H1 (cell line): ENCODE results near the gene GNB3. TPM values are rescaled to one million over a fixed set of nuclear protein-coding genes. Genes with fewer than 3 reads are reported as not detected.
A peak's percentile ranks its signal among the peaks of the same experiment; 100 is the strongest.

ENCODE experiments used
- CTCF ChIA-PET: fragments of 300-600 bp; sonication (Branson Sonifier 250); formaldehyde crosslinking; loops from one replicate; lab custom pipeline; 2021; ENCODE audit not compliant: partially characterized antibody; lab: Charles Lee
- POLR2A ChIA-PET: fragments of 300-600 bp; sonication (Branson Sonifier 250); formaldehyde crosslinking; loops from one replicate; lab custom pipeline; 2021; ENCODE audit warnings: inconsistent platforms; ENCODE audit not compliant: partially characterized antibody; lab: Charles Lee
- DNase-seq, 2 experiments: peaks; one replicate each; pipeline versions ENCODE4 v3.0.0 to v3.0.0-alpha.2; 2010 to 2022; ENCODE audit warnings: low spot score in 2 of 2, low read depth in 1 of 2, mixed read lengths in 1 of 2
- FAIRE-seq: peaks from 2 replicates; lab custom pipeline; 2011; peaks lifted over from hg19 to GRCh38; lab: Jason Lieb, UNC
- H2AFZ ChIP-seq: 2 replicates; pipeline ENCODE4 v1.8.1; 2012; ENCODE audit warnings: low read length, inconsistent platforms
- H2AK5ac ChIP-seq: 2 replicates; pipeline ENCODE4 v1.6.1; 2013; ENCODE audit warnings: low read depth, low read length
- H2BK120ac ChIP-seq: replicated peaks from 2 replicates; pipeline ENCODE3; 2013; ENCODE audit warnings: low read depth, low read length, inconsistent platforms
- H2BK12ac ChIP-seq: 2 replicates; pipeline ENCODE4 v1.6.1; 2013; ENCODE audit warnings: low read depth, low read length
- H2BK15ac ChIP-seq: 2 replicates; pipeline ENCODE4 v1.6.1; 2013; ENCODE audit warnings: low read length
- H2BK20ac ChIP-seq: 2 replicates; pipeline ENCODE4 v1.6.1; 2013; ENCODE audit warnings: low read length
- H2BK5ac ChIP-seq: 2 replicates; pipeline ENCODE4 v1.6.1; 2013; ENCODE audit warnings: low read depth, low read length
- H3K14ac ChIP-seq: 2 replicates; pipeline ENCODE4 v1.6.1; 2013; ENCODE audit warnings: inconsistent platforms; ENCODE audit not compliant: insufficient read length
- H3K18ac ChIP-seq: 2 replicates; pipeline ENCODE4 v1.6.1; 2013; ENCODE audit warnings: low read length; ENCODE audit errors: extremely low read depth
- H3K23ac ChIP-seq: 2 replicates; pipeline ENCODE4 v1.6.1; 2013; ENCODE audit warnings: inconsistent platforms; ENCODE audit not compliant: insufficient read length
- H3K23me2 ChIP-seq: 2 replicates; pipeline ENCODE4 v1.6.1; 2013; ENCODE audit warnings: low read depth, low read length
- H3K27ac ChIP-seq: 2 replicates; pipeline ENCODE4 v1.6.1; 2011; ENCODE audit warnings: low read depth, low read length, inconsistent platforms
- H3K27me3 ChIP-seq, 4 experiments: replicated peaks in 1 of 4; 1 replicate in 1 of 4; 2 replicates in 3 of 4; pipeline versions ENCODE4 v1.6.1 to v1.8.1; 2011 to 2013; ENCODE audit warnings: low read length in 3 of 4, mild to moderate bottlenecking in 3 of 4, inconsistent platforms in 2 of 4, mixed read lengths in 2 of 4, moderate library complexity in 1 of 4; ENCODE audit not compliant: control insufficient read depth in 3 of 4, insufficient read depth in 3 of 4; ENCODE audit errors: extremely low read depth in 1 of 4
- H3K36me3 ChIP-seq, 4 experiments: 2 replicates each; pipeline versions ENCODE4 v1.6.1 to v1.8.1; 2011 to 2013; ENCODE audit warnings: mild to moderate bottlenecking in 4 of 4, low read length in 3 of 4, moderate library complexity in 2 of 4, control low read depth in 1 of 4, inconsistent platforms in 1 of 4; ENCODE audit not compliant: insufficient read depth in 4 of 4, control insufficient read depth in 2 of 4
- H3K4ac ChIP-seq: replicated peaks from 2 replicates; pipeline ENCODE3; 2013; ENCODE audit warnings: low read length, low read depth, mixed read lengths, inconsistent platforms; ENCODE audit not compliant: insufficient read length
- H3K4me1 ChIP-seq, 4 experiments: replicated peaks in 1 of 4; 1 replicate in 1 of 4; 2 replicates in 3 of 4; pipeline versions ENCODE4 v1.6.1 to v1.8.1; 2011 to 2013; ENCODE audit warnings: low read length in 3 of 4, inconsistent platforms in 2 of 4, mixed read lengths in 1 of 4; ENCODE audit not compliant: insufficient read depth in 4 of 4, control insufficient read depth in 3 of 4
- H3K4me2 ChIP-seq, 2 experiments: 2 replicates each; pipeline versions ENCODE4 v1.6.1 to v1.8.1; 2011 to 2013; ENCODE audit warnings: low read depth in 2 of 2, low read length in 2 of 2, control low read depth in 1 of 2, inconsistent platforms in 1 of 2, mild to moderate bottlenecking in 1 of 2; ENCODE audit not compliant: insufficient read depth in 1 of 2
- H3K4me3 ChIP-seq, 4 experiments: fragments of 200-600, 300-600 bp in 1 of 4; sonication (generic), shearing (Covaris generic), sonication (Bioruptor Twin) in 1 of 4; 2 replicates each; pipeline versions ENCODE4 v1.5.1 to v1.8.1; 2011 to 2016; ENCODE audit warnings: low read length in 4 of 4, low read depth in 3 of 4, control low read depth in 2 of 4, inconsistent platforms in 2 of 4, mild to moderate bottlenecking in 2 of 4, mixed read lengths in 1 of 4, moderate library complexity in 1 of 4; ENCODE audit not compliant: insufficient read depth in 2 of 4; ENCODE audit errors: extremely low read depth in 1 of 4
- H3K56ac ChIP-seq: replicated peaks from 2 replicates; pipeline ENCODE3; 2013; ENCODE audit warnings: low read depth, mild to moderate bottlenecking, mixed read lengths, low read length, inconsistent platforms; ENCODE audit not compliant: insufficient read length
- H3K79me1 ChIP-seq: 2 replicates; pipeline ENCODE4 v1.6.1; 2013; ENCODE audit warnings: low read depth, low read length, control low read depth
- H3K79me2 ChIP-seq, 2 experiments: 2 replicates each; pipeline versions ENCODE4 v1.6.1 to v1.8.1; 2012 to 2013; ENCODE audit warnings: low read length in 2 of 2, mild to moderate bottlenecking in 2 of 2, inconsistent platforms in 1 of 2; ENCODE audit not compliant: insufficient read depth in 2 of 2, control insufficient read depth in 1 of 2
- H3K9ac ChIP-seq, 4 experiments: replicated peaks in 1 of 4; 1 replicate in 1 of 4; 2 replicates in 3 of 4; pipeline versions ENCODE4 v1.6.1 to v1.8.1; 2011 to 2013; ENCODE audit warnings: low read depth in 3 of 4, low read length in 3 of 4, control low read depth in 2 of 4, mild to moderate bottlenecking in 2 of 4, moderate library complexity in 2 of 4, inconsistent platforms in 1 of 4; ENCODE audit errors: extremely low read depth in 1 of 4
- H3K9me3 ChIP-seq, 2 experiments: 2 replicates each; pipeline versions ENCODE4 v1.6.1 to v1.8.1; 2012 to 2013; ENCODE audit warnings: mild to moderate bottlenecking in 2 of 2, moderate library complexity in 2 of 2, control low read depth in 1 of 2, inconsistent platforms in 1 of 2, low read depth in 1 of 2, low read length in 1 of 2, mixed read lengths in 1 of 2; ENCODE audit not compliant: insufficient read depth in 2 of 2
- H4K20me1 ChIP-seq, 2 experiments: replicated peaks in 1 of 2; 2 replicates each; pipeline versions ENCODE3 to v1.8.1; 2011 to 2013; ENCODE audit warnings: inconsistent platforms in 2 of 2, low read length in 2 of 2, mild to moderate bottlenecking in 1 of 2; ENCODE audit not compliant: insufficient read depth in 2 of 2, control insufficient read depth in 1 of 2
- H4K5ac ChIP-seq: 2 replicates; pipeline ENCODE4 v1.6.1; 2013; ENCODE audit warnings: low read length, low read depth, mixed read lengths, inconsistent platforms; ENCODE audit not compliant: insufficient read length
- H4K8ac ChIP-seq: 2 replicates; pipeline ENCODE4 v1.8.0; 2013; ENCODE audit warnings: mild to moderate bottlenecking, moderate library complexity, low read length, inconsistent platforms; ENCODE audit not compliant: insufficient read depth; ENCODE audit errors: extremely low read depth
- H4K91ac ChIP-seq: replicated peaks from 2 replicates; pipeline ENCODE3; 2013; ENCODE audit warnings: low read length, mixed read lengths, inconsistent platforms; ENCODE audit not compliant: insufficient read length
- BRCA1 ChIP-seq: IDR thresholded peaks from 2 replicates; pipeline ENCODE4 v1.6.1; 2012; ENCODE audit warnings: low read depth, low read length, improper control_type of control experiment
- JUN ChIP-seq: IDR thresholded peaks from 2 replicates; pipeline ENCODE4 v1.6.1; 2011; ENCODE audit warnings: low read depth, mild to moderate bottlenecking, improper control_type of control experiment, low read length
- SAP30 ChIP-seq: fragments of 300-600 bp; sonication (generic); IDR thresholded peaks from 2 replicates; pipeline ENCODE4 v1.7.1; 2012; ENCODE audit warnings: low read length, moderate library complexity, mild to moderate bottlenecking, inconsistent platforms; ENCODE audit not compliant: insufficient read depth, insufficient replicate concordance
- SP4 ChIP-seq: IDR thresholded peaks from 2 replicates; pipeline ENCODE4 v1.6.1; 2012; ENCODE audit warnings: low read length, inconsistent platforms
- ZNF274 ChIP-seq: IDR thresholded peaks from 2 replicates; pipeline ENCODE4 v1.7.0; 2012; ENCODE audit warnings: low read length, borderline replicate concordance; ENCODE audit errors: extremely low read depth
- WGBS, 2 experiments: shearing (Covaris generic) in 1 of 2; methylation state at CpG; one replicate each; pipeline versions ENCODE4 v1.1.6 to v1.1.7; 2013 to 2015; ENCODE audit warnings: low lambda C conversion rate in 2 of 2, mixed read lengths in 2 of 2, inconsistent platforms in 1 of 2, low coverage in 1 of 2, missing lambda C conversion rate in 1 of 2; ENCODE audit not compliant: insufficient replicate concordance in 2 of 2, insufficient coverage in 1 of 2, insufficient read length in 1 of 2; ENCODE audit errors: extremely low coverage in 1 of 2, missing lambda C conversion rate in 1 of 2; 5-methylcytosine and 5-hydroxymethylcytosine counted together
- polyA plus RNA-seq, 7 experiments: library from polyadenylated mRNA; depleted of rRNA in 3 of 7; stranded (reverse) in 5 of 7; unstranded in 2 of 7; fragments of >200 nt in 5 of 7; fragments of 200-250 nt in 2 of 7; gene quantifications; 1 replicate in 5 of 7; 2 replicates in 1 of 7; 4 replicates in 1 of 7; pipeline versions ENCODE4 v1.2.1 to v1.2.3, GENCODE V29; 2011 to 2013; ENCODE audit warnings: missing spikeins in 2 of 7, mixed read lengths in 2 of 7
- total RNA-seq: library from RNA; stranded (reverse); fragmentation: NEBNext Ultra II Directional; extraction: Animal tissue kit (Norgen Biotek cat#: 25700); gene quantifications from 2 replicates; pipeline ENCODE4 v1.2.1, GENCODE V29; 2021
- TF ChIP-seq, protein P1 (sequence below): IDR thresholded peaks from 2 replicates; pipeline ENCODE4 v1.6.1; 2012; ENCODE audit warnings: inconsistent platforms
- TF ChIP-seq, protein P2 (sequence below), 3 experiments: IDR thresholded peaks; 1 replicate in 2 of 3; 2 replicates in 1 of 3; pipeline versions ENCODE4 v1.5.1 to v1.6.1; 2011; ENCODE audit warnings: low read length in 3 of 3, mild to moderate bottlenecking in 3 of 3, inconsistent platforms in 2 of 3, low read depth in 1 of 3, moderate library complexity in 1 of 3; ENCODE audit not compliant: insufficient read depth in 1 of 3; ENCODE audit errors: control extremely low read depth in 1 of 3

GNB3 gene
- total and polyA plus RNA-seq, 2 of the 8 experiments (the other 6 are each of a cell fraction or from before 2014, with no cell fraction given), result 9.9 TPM

DNA sequence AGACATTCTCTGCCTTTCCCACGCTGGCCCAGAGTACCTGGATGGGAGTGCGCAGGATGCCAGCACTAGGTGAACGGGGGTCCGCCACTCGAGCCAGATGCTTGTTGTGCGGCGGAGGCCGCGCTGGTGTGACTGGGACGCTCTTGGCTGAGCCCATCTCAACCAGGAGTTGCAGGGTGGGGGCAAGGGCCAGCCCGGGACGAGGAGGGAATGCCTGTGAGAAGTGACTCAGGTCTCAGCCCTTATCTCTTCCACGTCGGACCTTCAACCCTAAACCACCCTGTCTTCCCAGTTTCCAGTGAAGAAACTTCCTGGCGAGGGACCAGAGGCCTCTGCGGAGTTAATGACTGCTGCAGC is 10.0 kb downstream of the GNB3 start:
- no peak overlapping the region for H2BK120ac ChIP-seq
- peaks cover 0 to 29% of the 10 kb centered on the region in 2 experiments; a peak in 2 of 4 replicates for H3K79me2 ChIP-seq
- no peaks in the 10 kb centered on the region for H3K9me3 ChIP-seq
- TF ChIP-seq BRCA1 (no peak), SP4 (no peak), JUN (no peak), ZNF274 (no peak), SAP30 (peak; percentile 7)
- TF ChIP-seq, protein P1, sequence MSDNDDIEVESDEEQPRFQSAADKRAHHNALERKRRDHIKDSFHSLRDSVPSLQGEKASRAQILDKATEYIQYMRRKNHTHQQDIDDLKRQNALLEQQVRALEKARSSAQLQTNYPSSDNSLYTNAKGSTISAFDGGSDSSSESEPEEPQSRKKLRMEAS, result no peak
- TF ChIP-seq, protein P2, sequence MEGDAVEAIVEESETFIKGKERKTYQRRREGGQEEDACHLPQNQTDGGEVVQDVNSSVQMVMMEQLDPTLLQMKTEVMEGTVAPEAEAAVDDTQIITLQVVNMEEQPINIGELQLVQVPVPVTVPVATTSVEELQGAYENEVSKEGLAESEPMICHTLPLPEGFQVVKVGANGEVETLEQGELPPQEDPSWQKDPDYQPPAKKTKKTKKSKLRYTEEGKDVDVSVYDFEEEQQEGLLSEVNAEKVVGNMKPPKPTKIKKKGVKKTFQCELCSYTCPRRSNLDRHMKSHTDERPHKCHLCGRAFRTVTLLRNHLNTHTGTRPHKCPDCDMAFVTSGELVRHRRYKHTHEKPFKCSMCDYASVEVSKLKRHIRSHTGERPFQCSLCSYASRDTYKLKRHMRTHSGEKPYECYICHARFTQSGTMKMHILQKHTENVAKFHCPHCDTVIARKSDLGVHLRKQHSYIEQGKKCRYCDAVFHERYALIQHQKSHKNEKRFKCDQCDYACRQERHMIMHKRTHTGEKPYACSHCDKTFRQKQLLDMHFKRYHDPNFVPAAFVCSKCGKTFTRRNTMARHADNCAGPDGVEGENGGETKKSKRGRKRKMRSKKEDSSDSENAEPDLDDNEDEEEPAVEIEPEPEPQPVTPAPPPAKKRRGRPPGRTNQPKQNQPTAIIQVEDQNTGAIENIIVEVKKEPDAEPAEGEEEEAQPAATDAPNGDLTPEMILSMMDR (IDR thresholded peaks at IDR 0.05; ENCODE audit: control extremely low read depth in 1 of 3, insufficient read depth in 1 of 3, low read depth in 1 of 3, low read length in 3 of 3), result no peak
- H4K91ac ChIP-seq, result no peak overlapping the region
- peaks cover 2% of the 10 kb centered on the region for H3K79me1 ChIP-seq
- WGBS, 2 experiments, result 13% methylated on average over 16 of the region's 16 CpGs; no CpG with 5 or more reads in 1 of the 2 experiments
- H3K36me3 ChIP-seq, result peaks cover 9 to 33% (median 23%) of the 10 kb centered on the region in 4 experiments; a peak in 7 of 8 replicates
- H4K5ac ChIP-seq, result no peak overlapping the region
- H2BK5ac ChIP-seq, result peak overlapping the region; percentile 60
- H3K56ac ChIP-seq, result peak overlapping the region; percentile 22
- H3K23ac ChIP-seq, result no peak overlapping the region
- peak overlapping the region; percentile 22 to 55 (median 47) for H3K9ac ChIP-seq
- H2BK15ac ChIP-seq, result 0 out of 2 replicates have a peak overlapping the region, but pooled peaks have one; percentile 63
- peak overlapping the region; percentile 57 for H3K14ac ChIP-seq
- peaks cover 0 to 14% (median 3%) of the 10 kb centered on the region in 4 experiments; a peak in 5 of 7 replicates for H3K4me1 ChIP-seq
- H2AFZ ChIP-seq, result no peak overlapping the region
- no peak for DNase-seq
- no peak overlapping the region; the same call in 1 of the 2 replicates for H3K27ac ChIP-seq
- no peak for FAIRE-seq
- ChIA-PET CTCF (interaction anchor here (0.6 to 19.8 kb wide), 7 partner anchors 17 to 238 kb away, joined by 4 to 292 read pairs (median 10); partner anchors contain the start of genes GNB3, MLF2, P3H3 and SPSB2), POLR2A (interaction anchor here (0.6 to 25.7 kb wide), 19 partner anchors 17 to 528 kb away, joined by 3 to 588 read pairs (median 7); partner anchors contain the start of genes C12orf57, GAPDH, GNB3 and GPR162)
- peak overlapping the region; percentile 79 to 94 (median 88) for H3K4me3 ChIP-seq
- no peak overlapping the region for H3K18ac ChIP-seq
- no peak overlapping the region for H2AK5ac ChIP-seq
- peaks cover 13% of the 10 kb centered on the region for H3K23me2 ChIP-seq
- H3K27me3 ChIP-seq, result no peaks in the 10 kb centered on the region
- peak overlapping the region; percentile 45 for H4K8ac ChIP-seq
- H2BK20ac ChIP-seq, result no peak overlapping the region
- peak overlapping the region; percentile 59 for H3K4ac ChIP-seq
- peak overlapping the region; percentile 65 to 96 for H3K4me2 ChIP-seq
- no peak overlapping the region for H2BK12ac ChIP-seq
- H4K20me1 ChIP-seq, result peaks cover 0 to 3% of the 10 kb centered on the region in 2 experiments
